Measurements from ENCODE around the gene OR1N1.

Gene OR1N1

DNA sequence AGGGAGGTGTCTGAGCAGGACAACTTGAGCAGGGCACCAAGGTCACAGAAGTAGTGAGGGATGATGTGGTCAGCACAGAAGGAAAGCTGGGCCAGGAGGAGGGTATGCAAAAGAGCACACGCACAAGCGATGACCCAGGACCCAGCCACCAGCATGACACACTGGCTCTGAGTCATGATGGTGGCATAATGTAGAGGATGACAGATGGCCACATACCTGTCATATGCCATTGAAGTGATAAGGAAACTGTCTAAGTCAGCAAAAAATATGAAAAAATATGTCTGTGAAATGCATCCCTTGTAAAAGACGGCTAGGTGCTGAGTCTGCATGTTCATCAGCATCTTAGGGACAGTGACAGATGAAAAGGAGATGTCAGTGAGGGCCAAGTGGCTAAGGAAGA, 49.7 kb downstream of the OR1N1 start:
- no peak for DNase-seq (ENCODE audit: low read depth, low spot score)
- no CpG with 5 or more reads among the region's 3 CpGs for WGBS (ENCODE audit: insufficient coverage, insufficient read length)
- no peak overlapping the region for H3K27ac ChIP-seq (ENCODE audit: low read length)
- no peaks in the 10 kb centered on the region; the same call in 1 of the 2 replicates for H3K9me3 ChIP-seq (ENCODE audit: control insufficient read depth, insufficient read depth, low read length)
- H3K36me3 ChIP-seq (ENCODE audit: control insufficient read depth, insufficient read depth, low read length): no peaks in the 10 kb centered on the region
- no peaks in the 10 kb centered on the region for H3K27me3 ChIP-seq (ENCODE audit: control insufficient read depth, insufficient read depth, low read length)
- H3K4me1 ChIP-seq (ENCODE audit: control insufficient read depth, insufficient read depth, low read length): no peaks in the 10 kb centered on the region
- no peak overlapping the region for H3K4me3 ChIP-seq (ENCODE audit: low read length)
